Activated CD4-positive, CD25-positive, alpha-beta regulatory T cell treated with anti-CD3 and anti-CD28 coated beads, Interleukin-2, amount 50 U/mL, for 24 hours (primary cell): ENCODE results near the gene PRR11.
A peak's percentile ranks its signal among the peaks of the same experiment; 100 is the strongest.
"Not testable (repeated sequence)": the region's sequence is repeated elsewhere in the genome, so short reads cannot be mapped to it uniquely, and the experiment has no call there.

ENCODE experiments used
- ATAC-seq, 2 donors: fragments of 150-1000 bp; cut with Tn5 transposase; one replicate each; pipeline ENCODE4 v1.10.0; 2021; ENCODE audit warnings: mild to moderate bottlenecking in 1 of 2, moderate library complexity in 1 of 2

PRR11 gene

GRCh38 chr17:59220328-59221158 lies 65.0 kb downstream of the PRR11 start, which contains the start of gene GDPD1:
Gene GDPD1 (plus strand): TSS chr17:59220511. CDS start chr17:59220610, 99 bp downstream.
- peak; percentile 99 for ATAC-seq

GRCh38 chr17:59221159-59221847 lies 65.8 kb downstream of the PRR11 start:
- ATAC-seq: no peak

GRCh38 chr17:59223813-59224212 lies 68.3 kb downstream of the PRR11 start:
- ATAC-seq: no peak

- ATAC-seq: not testable (repeated sequence)
These were observed 73.0 kb downstream of the PRR11 start for GRCh38 chr17:59228588-59228987.

DNA sequence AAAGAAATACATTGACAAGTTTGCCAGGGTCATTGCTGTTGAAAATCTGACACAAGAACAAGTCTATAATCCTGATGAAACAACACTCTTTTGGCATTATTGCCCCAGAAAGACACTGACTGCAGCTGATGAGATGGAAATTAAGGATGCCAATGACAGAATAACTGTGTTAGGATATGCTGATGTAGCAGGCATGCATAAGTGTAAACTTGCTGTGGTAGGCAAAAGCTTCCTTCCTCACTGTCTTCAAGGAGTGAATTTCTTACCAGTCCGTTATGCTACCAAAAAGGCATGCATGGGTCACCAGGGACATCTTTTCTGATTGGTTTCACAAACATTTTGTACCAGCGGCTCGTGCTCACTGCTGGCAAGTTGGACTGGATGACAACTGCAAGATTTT lies 75.2 kb downstream of the PRR11 start:
- ATAC-seq: no peak

DNA sequence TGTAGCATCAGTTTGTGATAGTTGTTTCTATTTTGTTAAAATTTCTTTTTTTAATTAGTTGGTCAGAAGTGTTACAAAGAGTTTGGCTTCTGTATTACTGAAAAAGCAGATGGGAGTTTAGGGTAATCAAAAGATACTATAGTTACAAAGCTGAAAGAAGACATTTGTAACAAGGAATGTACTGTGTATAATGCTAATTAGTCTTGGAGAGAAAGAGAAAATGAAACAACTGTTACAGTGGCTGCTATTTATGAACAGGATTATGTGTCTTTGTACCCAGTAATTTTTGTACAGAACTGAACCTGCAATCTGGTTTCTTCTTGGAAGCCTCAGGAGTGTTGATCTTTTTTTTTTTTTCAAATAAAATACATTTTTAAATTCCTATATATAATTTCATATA lies 79.1 kb downstream of the PRR11 start:
- no peak for ATAC-seq

- ATAC-seq: no peak
These were observed 83.4 kb downstream of the PRR11 start for GRCh38 chr17:59238906-59239305.

DNA sequence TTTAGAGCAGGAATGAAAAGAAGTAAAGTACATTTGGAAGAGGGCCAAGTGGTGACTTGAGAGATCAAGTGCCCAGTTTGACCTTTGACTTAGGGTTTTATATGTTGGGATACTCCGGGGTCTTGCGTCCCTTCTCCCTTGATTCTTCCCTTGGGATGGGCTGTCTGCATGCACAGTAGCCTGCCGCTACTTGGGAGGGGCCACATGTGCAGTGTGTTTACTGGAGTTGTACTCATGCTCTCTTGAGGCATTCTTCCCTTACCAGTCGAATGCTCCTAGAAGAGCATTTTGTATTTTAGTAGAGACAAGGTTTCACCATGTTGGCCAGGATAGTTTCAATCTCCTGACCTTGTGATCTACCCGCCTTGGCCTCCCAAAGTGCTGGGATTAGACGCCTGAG lies 88.5 kb downstream of the PRR11 start:
- no peak for ATAC-seq
